ENCODE measurements around the gene BCAS1. TPM values are rescaled to one million over a fixed set of nuclear protein-coding genes. Genes with fewer than 3 reads are reported as not detected.

The BCAS1 gene
- total and polyA plus RNA-seq, 10 of the 15 experiments (the other 5 are each of a cell fraction or from before 2014, with no cell fraction given) = 0.21 to 1.4 (median 0.55) TPM

- intact Hi-C loops (cut with micrococcal nuclease; ENCODE audit: unreplicated experiment) (no loop called here), in situ Hi-C loops (cut with MboI) (no loop called here)
- ChIA-PET RAD21 (ENCODE audit: unreplicated experiment) (no interaction called here), POLR2A (no interaction called here), CTCF (no interaction called here), SMC1A (ENCODE audit: uncharacterized antibody, unreplicated experiment) (no interaction called here)
- Histone ChIP-seq H3K9ac (ENCODE audit: control insufficient read depth, insufficient read depth, low read length) (no peak overlapping the region), H3K36me3 (ENCODE audit: control insufficient read depth in 2 of 2, insufficient read depth in 2 of 2, low read length in 1 of 2) (no peaks in the 10 kb centered on the region), H4K20me1 (ENCODE audit: control insufficient read depth, insufficient read depth) (no peaks in the 10 kb centered on the region), H3K4me2 (ENCODE audit: control insufficient read depth, insufficient read depth) (no peak overlapping the region), H3K27me3 (replicated peaks in 1 of 2; ENCODE audit: control insufficient read depth in 2 of 2, insufficient read depth in 2 of 2, low read length in 1 of 2) (no peaks in the 10 kb centered on the region), H3K79me2 (ENCODE audit: control insufficient read depth, insufficient read depth, low read length) (no peaks in the 10 kb centered on the region), H3K9me3 (replicated peaks; ENCODE audit: control insufficient read depth, insufficient read depth, low read length) (no peaks in the 10 kb centered on the region; the same call in 2 of the 3 replicates), H2AFZ (ENCODE audit: control insufficient read depth, low read depth, low read length) (no peak overlapping the region), H3K4me1 (ENCODE audit: control insufficient read depth, insufficient read depth, low read length) (no peaks in the 10 kb centered on the region), H3K4me3 (no peak overlapping the region), H3K27ac (ENCODE audit: control insufficient read depth, insufficient read depth) (no peak overlapping the region)
- FAIRE-seq = no peak
- DNase-seq (ENCODE audit: low read depth, low spot score) = no peak
- TF ChIP-seq ETV6 (conservative IDR thresholded peaks at IDR 0.05 in 1 of 2, IDR thresholded peaks at IDR 0.05 in 1 of 2; ENCODE audit: borderline replicate concordance in 1 of 2, low read depth in 1 of 2) = 0 out of 4 replicates have a peak, but pooled peaks of 1 of the 2 experiments have one; percentile 90
- no peak for TF ChIP-seq ZSCAN29 (IDR thresholded peaks at IDR 0.05)
- no TSS peak for BruUV-seq (replicated peaks)
- no peak for ATAC-seq
- 44% methylated on average over 5 of the region's 5 CpGs for WGBS (ENCODE audit: insufficient coverage, insufficient replicate concordance, low lambda C conversion rate, missing lambda C conversion rate)
Measured at GRCh38 chr20:53975761-53976160, 94.6 kb downstream of the BCAS1 start.

GRCh38 chr20:53974785-53975555 lies 95.4 kb downstream of the BCAS1 start:
- SMC1A ChIA-PET (ENCODE audit: uncharacterized antibody, unreplicated experiment) = no interaction called here
- Histone ChIP-seq H3K4me3 (no peak overlapping the region), H3K4me1 (ENCODE audit: control insufficient read depth, insufficient read depth, low read length) (no peaks in the 10 kb centered on the region), H3K9ac (ENCODE audit: control insufficient read depth, insufficient read depth, low read length) (no peak overlapping the region), H3K36me3 (ENCODE audit: control insufficient read depth in 2 of 2, insufficient read depth in 2 of 2, low read length in 1 of 2) (no peaks in the 10 kb centered on the region), H3K79me2 (ENCODE audit: control insufficient read depth, insufficient read depth, low read length) (no peaks in the 10 kb centered on the region), H3K27ac (ENCODE audit: control insufficient read depth, insufficient read depth) (no peak overlapping the region), H3K4me2 (ENCODE audit: control insufficient read depth, insufficient read depth) (no peak overlapping the region), H3K27me3 (replicated peaks in 1 of 2; ENCODE audit: control insufficient read depth in 2 of 2, insufficient read depth in 2 of 2, low read length in 1 of 2) (no peaks in the 10 kb centered on the region), H3K9me3 (replicated peaks; ENCODE audit: control insufficient read depth, insufficient read depth, low read length) (no peaks in the 10 kb centered on the region; the same call in 2 of the 3 replicates), H2AFZ (ENCODE audit: control insufficient read depth, low read depth, low read length) (no peak overlapping the region), H4K20me1 (ENCODE audit: control insufficient read depth, insufficient read depth) (no peaks in the 10 kb centered on the region)
- CTCF ChIA-PET = no interaction called here
- intact Hi-C loops (cut with micrococcal nuclease; ENCODE audit: unreplicated experiment) (no loop called here), in situ Hi-C loops (cut with MboI) (loop anchor here (25.0 kb wide), 1 partner anchor 662 kb away; no protein-coding TSS in a partner anchor)
- ATAC-seq (no peak), DNase-seq (ENCODE audit: low read depth, low spot score) (no peak), FAIRE-seq (no peak)
- BruUV-seq (replicated peaks) = no TSS peak
- RAD21 ChIA-PET (ENCODE audit: unreplicated experiment) = no interaction called here
- POLR2A ChIA-PET = no interaction called here
- WGBS (ENCODE audit: insufficient coverage, insufficient replicate concordance, low lambda C conversion rate, missing lambda C conversion rate) = 77% methylated on average over 19 of the region's 19 CpGs
- peak; percentile 85 for TF ChIP-seq NFXL1 (IDR thresholded peaks at IDR 0.05; ENCODE audit: borderline replicate concordance)
- no peak for TF ChIP-seq SREBF2 (IDR thresholded peaks at IDR 0.05; ENCODE audit: low read length)
